PC-3 (cell line): ENCODE results near the gene USP9X. TPM values are rescaled to one million over a fixed set of nuclear protein-coding genes. Genes with fewer than 3 reads are reported as not detected.

Experiments
- ATAC-seq: fragments of 200-7000 bp; cut with Tn5 transposase; 2 replicates; pipeline ENCODE4 v1.9.1; 2020; ENCODE audit warnings: mild to moderate bottlenecking, moderate library complexity
- BruUV-seq: library from RNA; stranded (reverse); fragments of 400-500 nt; replicated peaks from 2 replicates; lab custom pipeline; 2021; lab: Mats Ljungman, UMichigan
- CTCF ChIA-PET: fragments of 300-600 bp; sonication (Branson Sonifier 250); formaldehyde crosslinking; loops from one replicate; lab custom pipeline; 2022; ENCODE audit warnings: antibody characterized with exemption; lab: Charles Lee
- POLR2A ChIA-PET: fragments of 300-600 bp; sonication (Branson Sonifier 250); formaldehyde crosslinking; loops from one replicate; lab custom pipeline; 2022; ENCODE audit warnings: antibody characterized with exemption; ENCODE audit not compliant: unreplicated experiment; lab: Charles Lee
- DNase-seq: peaks from one replicate; pipeline ENCODE4 v3.0.0-alpha.2; 2015
- H2AFZ ChIP-seq: fragments of 300-600 bp; sonication (generic); 2 replicates; pipeline ENCODE4 v1.6.0; 2016; ENCODE audit warnings: antibody characterized with exemption, low read length
- H3F3A ChIP-seq: fragments of 300-600 bp; sonication (generic); one replicate; pipeline ENCODE4 v1.6.0; 2017; ENCODE audit warnings: antibody characterized with exemption, low read length, control low read depth, mild to moderate bottlenecking; ENCODE audit not compliant: unreplicated experiment
- H3K27ac ChIP-seq: fragments of 300-600 bp; sonication (generic); 2 replicates; pipeline ENCODE4 v1.5.1; 2016; ENCODE audit warnings: mild to moderate bottlenecking, low read length
- H3K27me3 ChIP-seq: fragments of 300-600 bp; sonication (generic); 2 replicates; pipeline ENCODE4 v1.6.1; 2016; ENCODE audit warnings: low read length, mixed read lengths
- H3K36me3 ChIP-seq: fragments of 300-600 bp; sonication (generic); 2 replicates; pipeline ENCODE4 v1.6.1; 2016; ENCODE audit warnings: low read depth, mixed run types, low read length, mixed read lengths
- H3K4me1 ChIP-seq: fragments of 300-600 bp; sonication (generic); 2 replicates; pipeline ENCODE4 v1.5.1; 2016; ENCODE audit warnings: low read length; ENCODE audit not compliant: insufficient read depth
- H3K4me2 ChIP-seq: fragments of 300-600 bp; sonication (generic); 2 replicates; pipeline ENCODE4 v1.6.0; 2016; ENCODE audit warnings: low read length
- H3K4me3 ChIP-seq: fragments of 300-600 bp; sonication (generic); 2 replicates; pipeline ENCODE4 v1.5.1; 2016; ENCODE audit warnings: mild to moderate bottlenecking, low read length, mixed read lengths
- H3K79me2 ChIP-seq: fragments of 300-600 bp; sonication (generic); 2 replicates; pipeline ENCODE4 v1.6.1; 2017; ENCODE audit warnings: low read length, mixed read lengths
- H3K9ac ChIP-seq: fragments of 300-600 bp; sonication (generic); 2 replicates; pipeline ENCODE4 v1.6.0; 2016; ENCODE audit warnings: mild to moderate bottlenecking, low read length
- H3K9me2 ChIP-seq: fragments of 300-600 bp; sonication (generic); replicated peaks from 2 replicates; pipeline ENCODE4 v1.6.1; 2016; ENCODE audit warnings: mixed run types, low read length, mixed read lengths
- H3K9me3 ChIP-seq: fragments of 300-600 bp; sonication (generic); 2 replicates; pipeline ENCODE4 v1.6.1; 2016; ENCODE audit warnings: low read length, mixed read lengths
- H4K20me1 ChIP-seq: fragments of 300-600 bp; sonication (generic); 2 replicates; pipeline ENCODE4 v1.6.1; 2016; ENCODE audit warnings: low read length, mixed read lengths
- CTCF ChIP-seq: fragments of 300-600 bp; sonication (generic); conservative IDR thresholded peaks from 2 replicates; pipeline ENCODE4 v1.5.1; 2017; ENCODE audit warnings: antibody characterized with exemption, low read depth, mild to moderate bottlenecking, low read length
- EZH2 ChIP-seq: fragments of 300-600 bp; sonication (generic); IDR thresholded peaks from one replicate; pipeline ENCODE4 v1.6.1; 2017; ENCODE audit warnings: antibody characterized with exemption, mild to moderate bottlenecking, low read length; ENCODE audit not compliant: unreplicated experiment
- EZH2phosphoT487 ChIP-seq: fragments of 300-600 bp; sonication (generic); IDR thresholded peaks from 2 replicates; pipeline ENCODE4 v1.6.1; 2018; ENCODE audit warnings: mild to moderate bottlenecking, antibody characterized with exemption, low read length, borderline replicate concordance
- intact Hi-C: fragments of 100-400 bp; cut with micrococcal nuclease; formaldehyde crosslinking; loops from 2 replicates; pipeline ENCODE4 v1.9.0; 2023
- total RNA-seq: library from RNA; depleted of rRNA; stranded (reverse); fragments of >200 nt; gene quantifications from 2 replicates; pipeline ENCODE4 v1.2.3, GENCODE V29; 2014

The USP9X gene
- total RNA-seq, 1 experiment from 2014 or later = 63.5 TPM

GRCh38 chrX:41240509-41240908 is 155.3 kb downstream of the USP9X start:
- H3K27ac ChIP-seq = no peak overlapping the region
- H3K36me3 ChIP-seq = no peaks in the 10 kb centered on the region
- no TSS peak for BruUV-seq
- no peaks in the 10 kb centered on the region for H4K20me1 ChIP-seq
- no peak for TF ChIP-seq EZH2
- no peak for TF ChIP-seq EZH2phosphoT487
- no peak for TF ChIP-seq CTCF
- CTCF ChIA-PET = no interaction called here
- peaks cover 10% of the 10 kb centered on the region for H3K4me1 ChIP-seq
- intact Hi-C loops = no loop called here
- no peak overlapping the region for H3K9ac ChIP-seq
- H3K4me2 ChIP-seq = no peak overlapping the region
- no peaks in the 10 kb centered on the region for H3K9me3 ChIP-seq
- H3F3A ChIP-seq = no peaks in the 10 kb centered on the region
- no peaks in the 10 kb centered on the region for H3K9me2 ChIP-seq
- DNase-seq (no peak), ATAC-seq (no peak)
- POLR2A ChIA-PET = no interaction called here
- no peak overlapping the region for H3K4me3 ChIP-seq
- H3K27me3 ChIP-seq = no peaks in the 10 kb centered on the region
- H2AFZ ChIP-seq = no peak overlapping the region
- no peaks in the 10 kb centered on the region for H3K79me2 ChIP-seq

- H3K4me1 ChIP-seq = peaks cover 10% of the 10 kb centered on the region
- no TSS peak for BruUV-seq
- no peaks in the 10 kb centered on the region for H3K27me3 ChIP-seq
- ATAC-seq (no peak), DNase-seq (no peak)
- intact Hi-C loops = no loop called here
- CTCF ChIA-PET = no interaction called here
- H3F3A ChIP-seq = no peaks in the 10 kb centered on the region
- H3K27ac ChIP-seq = no peak overlapping the region
- no peaks in the 10 kb centered on the region for H3K79me2 ChIP-seq
- H3K9ac ChIP-seq = no peak overlapping the region
- no peaks in the 10 kb centered on the region for H4K20me1 ChIP-seq
- H3K9me3 ChIP-seq = no peaks in the 10 kb centered on the region
- POLR2A ChIA-PET = no interaction called here
- no peak for TF ChIP-seq EZH2phosphoT487
- TF ChIP-seq CTCF = no peak
- no peak for TF ChIP-seq EZH2
- H2AFZ ChIP-seq = no peak overlapping the region
- H3K4me2 ChIP-seq = no peak overlapping the region
- no peaks in the 10 kb centered on the region for H3K9me2 ChIP-seq
- H3K4me3 ChIP-seq = no peak overlapping the region
- no peaks in the 10 kb centered on the region for H3K36me3 ChIP-seq
These were observed 156.7 kb downstream of the USP9X start for GRCh38 chrX:41241962-41242361.

- intact Hi-C loops = no loop called here
- Histone ChIP-seq H3K79me2 (no peaks in the 10 kb centered on the region), H3K9ac (no peak overlapping the region), H3K4me2 (no peak overlapping the region), H3K9me3 (no peaks in the 10 kb centered on the region), H3K9me2 (no peaks in the 10 kb centered on the region), H3K27me3 (no peaks in the 10 kb centered on the region), H3K4me1 (no peaks in the 10 kb centered on the region), H3K27ac (no peak overlapping the region), H3F3A (no peaks in the 10 kb centered on the region), H3K4me3 (no peak overlapping the region), H2AFZ (no peak overlapping the region), H4K20me1 (no peaks in the 10 kb centered on the region), H3K36me3 (no peaks in the 10 kb centered on the region)
- POLR2A ChIA-PET = no interaction called here
- ATAC-seq (no peak; the same call in 1 of the 2 replicates), DNase-seq (no peak)
- TF ChIP-seq CTCF (no peak), EZH2 (no peak), EZH2phosphoT487 (no peak)
- no TSS peak for BruUV-seq
- CTCF ChIA-PET = no interaction called here
These were observed 160.4 kb downstream of the USP9X start for GRCh38 chrX:41245641-41246040.
